Measurements from ENCODE around the gene RPAP3. TPM values are rescaled to one million over a fixed set of nuclear protein-coding genes. Genes with fewer than 3 reads are reported as not detected.
A peak's percentile ranks its signal among the peaks of the same experiment; 100 is the strongest.

The RPAP3 gene
- total RNA-seq, 1 experiment from 2014 or later = 44.8 TPM

- no peak for DNase-seq (ENCODE audit: low spot score)
Measured at GRCh38 chr12:47743311-47743860, 37.6 kb upstream of the RPAP3 start.

- DNase-seq (ENCODE audit: low spot score) = peak; percentile 42
Measured at GRCh38 chr12:47742253-47742825, 36.5 kb upstream of the RPAP3 start.

GRCh38 chr12:47741340-47741703, 35.5 kb upstream of the RPAP3 start:
- DNase-seq (ENCODE audit: low spot score) = peak; percentile 77

- DNase-seq (ENCODE audit: low spot score) = no peak
Measured at GRCh38 chr12:47740606-47741339, 34.9 kb upstream of the RPAP3 start.

GRCh38 chr12:47739979-47740378, 34.1 kb upstream of the RPAP3 start:
- DNase-seq (ENCODE audit: low spot score) = no peak

- DNase-seq (ENCODE audit: low spot score) = no peak
Measured at GRCh38 chr12:47739297-47739696, 33.5 kb upstream of the RPAP3 start.

GRCh38 chr12:47737936-47738594, 32.2 kb upstream of the RPAP3 start:
- DNase-seq (ENCODE audit: low spot score) = no peak

GRCh38 chr12:47736877-47737676, 31.2 kb upstream of the RPAP3 start:
- DNase-seq (ENCODE audit: low spot score) = no peak

GRCh38 chr12:47736216-47736615, 30.4 kb upstream of the RPAP3 start:
- no peak for DNase-seq (ENCODE audit: low spot score)

GRCh38 chr12:47735649-47736048, 29.8 kb upstream of the RPAP3 start:
- no peak for DNase-seq (ENCODE audit: low spot score)

GRCh38 chr12:47734725-47735480, 29.1 kb upstream of the RPAP3 start:
- DNase-seq (ENCODE audit: low spot score) = no peak

GRCh38 chr12:47733142-47733541, 27.3 kb upstream of the RPAP3 start:
- no peak for DNase-seq (ENCODE audit: low spot score)

GRCh38 chr12:47732504-47732903, 26.7 kb upstream of the RPAP3 start:
- DNase-seq (ENCODE audit: low spot score) = no peak

- DNase-seq (ENCODE audit: low spot score) = no peak
Measured at GRCh38 chr12:47731723-47732122, 25.9 kb upstream of the RPAP3 start.

- DNase-seq (ENCODE audit: low spot score) = peak; percentile 59
Measured at GRCh38 chr12:47730341-47730744, 24.5 kb upstream of the RPAP3 start.

- no peak for DNase-seq (ENCODE audit: low spot score)
Measured at GRCh38 chr12:47729233-47729632, 23.4 kb upstream of the RPAP3 start.

- no peak for DNase-seq (ENCODE audit: low spot score)
Measured at GRCh38 chr12:47725893-47726292, 20.1 kb upstream of the RPAP3 start.

- no peak for DNase-seq (ENCODE audit: low spot score)
Measured at GRCh38 chr12:47725091-47725772, 19.4 kb upstream of the RPAP3 start, which contains the start of gene ENDOU. Gene ENDOU, minus strand, starts transcription at chr12:47725490. Its CDS starts 77 bp downstream, at chr12:47725413.

GRCh38 chr12:47722941-47723631, 17.3 kb upstream of the RPAP3 start:
- DNase-seq (ENCODE audit: low spot score) = no peak
